Endothelial cell of umbilical vein (primary cell): ENCODE measurements around the gene GSTK1. TPM values are rescaled to one million over a fixed set of nuclear protein-coding genes. Genes with fewer than 3 reads are reported as not detected.

Experiments used
- BruUV-seq: library from RNA; stranded (reverse); fragments of 400-500 nt; replicated peaks from 2 replicates; lab custom pipeline; 2021; lab: Mats Ljungman, UMichigan
- CTCF ChIA-PET: fragments of 300-600, 350-600 bp; sonication (Branson Sonifier 250); formaldehyde crosslinking; loops from one replicate; lab custom pipeline; 2021; ENCODE audit warnings: antibody characterized with exemption, inconsistent platforms; lab: Charles Lee
- POLR2A ChIA-PET: fragments of 300-600, 350-600 bp; sonication (Branson Sonifier 250); formaldehyde crosslinking; loops from one replicate; lab custom pipeline; 2021; ENCODE audit warnings: antibody characterized with exemption, inconsistent platforms; lab: Charles Lee
- DNase-seq: peaks from one replicate; pipeline ENCODE4 v3.0.0-alpha.2; 2011; ENCODE audit warnings: low read depth, low spot score
- FAIRE-seq: peaks from 2 replicates; lab custom pipeline; 2011; peaks lifted over from hg19 to GRCh38; lab: Jason Lieb, UNC
- H2AFZ ChIP-seq: 2 replicates; pipeline ENCODE4 v1.6.0; 2012; ENCODE audit warnings: low read depth, low read length, control low read depth, inconsistent platforms
- H3K27ac ChIP-seq: 2 replicates; pipeline ENCODE4 v1.5.1; 2011; ENCODE audit warnings: low read depth, mild to moderate bottlenecking, control low read depth, low read length, moderate library complexity; ENCODE audit not compliant: insufficient read depth
- H3K27me3 ChIP-seq, 2 experiments: 2 replicates each; pipeline versions ENCODE4 v1.6.0 to v1.6.1; 2011; ENCODE audit warnings: low read length in 2 of 2, mixed read lengths in 1 of 2; ENCODE audit not compliant: control insufficient read depth in 2 of 2, insufficient read depth in 2 of 2
- H3K36me3 ChIP-seq, 2 experiments: 2 replicates in 1 of 2; 3 replicates in 1 of 2; pipeline ENCODE4 v1.5.1; 2011; ENCODE audit warnings: low read length in 2 of 2, mild to moderate bottlenecking in 1 of 2, moderate library complexity in 1 of 2; ENCODE audit not compliant: control insufficient read depth in 2 of 2, insufficient read depth in 2 of 2; ENCODE audit errors: extremely low read depth in 1 of 2
- H3K4me1 ChIP-seq: 3 replicates; pipeline ENCODE4 v1.5.1; 2011; ENCODE audit warnings: mild to moderate bottlenecking, low read length; ENCODE audit not compliant: control insufficient read depth, insufficient read depth; ENCODE audit errors: extremely low read depth
- H3K4me2 ChIP-seq: 2 replicates; pipeline ENCODE4 v1.6.1; 2011; ENCODE audit warnings: low read length, control low read depth, mixed read lengths; ENCODE audit not compliant: insufficient read depth
- H3K4me3 ChIP-seq, 3 experiments: fragments of 200-600 bp in 1 of 3; sonication (generic), shearing (Covaris generic) in 1 of 3; replicated peaks in 1 of 3; 2 replicates each; pipeline ENCODE4 v1.5.1; 2011 to 2016; ENCODE audit warnings: control low read depth in 3 of 3, low read length in 3 of 3, mild to moderate bottlenecking in 2 of 3, inconsistent platforms in 1 of 3, low read depth in 1 of 3, moderate library complexity in 1 of 3; ENCODE audit not compliant: insufficient read depth in 1 of 3
- H3K79me2 ChIP-seq: 2 replicates; pipeline ENCODE4 v1.6.0; 2012; ENCODE audit warnings: low read length, inconsistent platforms; ENCODE audit not compliant: control insufficient read depth, insufficient read depth
- H3K9ac ChIP-seq: replicated peaks from 2 replicates; pipeline ENCODE3; 2011; ENCODE audit warnings: low read length, control low read depth; ENCODE audit not compliant: insufficient read depth; ENCODE audit errors: extremely low read depth
- H3K9me1 ChIP-seq: replicated peaks from 3 replicates; pipeline ENCODE4 v1.6.0; 2011; ENCODE audit warnings: mild to moderate bottlenecking, low read length; ENCODE audit not compliant: control insufficient read depth, insufficient read depth; ENCODE audit errors: extremely low read depth
- H3K9me3 ChIP-seq: replicated peaks from 2 replicates; pipeline ENCODE4 v1.5.1; 2012; ENCODE audit warnings: low read length, inconsistent platforms; ENCODE audit not compliant: control insufficient read depth, insufficient read depth
- H4K20me1 ChIP-seq: replicated peaks from 2 replicates; pipeline ENCODE3; 2011; ENCODE audit warnings: mild to moderate bottlenecking, low read length; ENCODE audit not compliant: control insufficient read depth, insufficient read depth; ENCODE audit errors: extremely low read depth
- CTCF ChIP-seq, 2 donors: IDR thresholded peaks; 1 replicate in 1 of 2; 2 replicates in 1 of 2; pipeline ENCODE4 v1.5.1; 2011; ENCODE audit warnings: low read length in 2 of 2, mild to moderate bottlenecking in 2 of 2, moderate library complexity in 2 of 2, control low read depth in 1 of 2, inconsistent platforms in 1 of 2, low read depth in 1 of 2; ENCODE audit not compliant: insufficient read depth in 1 of 2; ENCODE audit errors: extremely low read depth in 1 of 2
- EZH2 ChIP-seq: IDR thresholded peaks from 2 replicates; pipeline ENCODE4 v1.6.1; 2012; ENCODE audit warnings: borderline replicate concordance, low read depth, mild to moderate bottlenecking, moderate library complexity, low read length, inconsistent platforms; ENCODE audit not compliant: severe bottlenecking
- JUN ChIP-seq: IDR thresholded peaks from 2 replicates; pipeline ENCODE4 v1.6.1; 2011; ENCODE audit warnings: borderline replicate concordance, low read depth; ENCODE audit not compliant: insufficient read length, insufficient read depth
- MYC ChIP-seq: IDR thresholded peaks from one replicate; pipeline ENCODE4 v1.6.1; 2011; ENCODE audit warnings: mild to moderate bottlenecking, low read depth, low read length
- POLR2A ChIP-seq: IDR thresholded peaks from 2 replicates; pipeline ENCODE4 v1.6.1; 2012; ENCODE audit warnings: low read depth, mild to moderate bottlenecking, control low read depth, low read length
- POLR2AphosphoS5 ChIP-seq: IDR thresholded peaks from 2 replicates; pipeline ENCODE4 v1.6.1; 2012; ENCODE audit warnings: low read depth, mild to moderate bottlenecking, control low read depth, low read length, moderate library complexity; ENCODE audit not compliant: insufficient read depth
- dilution Hi-C: fragments of 300-500 bp; cut with MboI; formaldehyde crosslinking; loops from one replicate; pipeline ENCODE4 v1.15.0; 2019; ENCODE audit warnings: low sequenced_read_pairs; ENCODE audit not compliant: extremely low pct_ligation_motif_present
- intact Hi-C: fragments of 100-400 bp; cut with micrococcal nuclease; formaldehyde crosslinking; loops from one replicate; pipeline ENCODE4 v1.10.0; 2022
- polyA plus RNA-seq, 4 experiments: library from polyadenylated mRNA; depleted of rRNA in 3 of 4; stranded (reverse) in 3 of 4; unstranded in 1 of 4; fragments of >200 nt; gene quantifications; 2 replicates each; pipeline versions ENCODE4 v1.2.1 to v1.2.3, GENCODE V29; 2011 to 2012; ENCODE audit warnings: missing spikeins in 1 of 4
- total RNA-seq: library from RNA; stranded (reverse); gene quantifications from 2 replicates; pipeline ENCODE4 v1.2.3, GENCODE V29; 2021

GSTK1 gene
- total and polyA plus RNA-seq, 2 donors (not counting 3 experiments of a cell fraction or from before 2014, with no cell fraction given), result 119 to 132 TPM

GRCh38 chr7:143248761-143249354, 14.4 kb upstream of the GSTK1 start:
- Histone ChIP-seq H3K9ac (no peak overlapping the region), H3K27me3 (peaks cover 0 to 5% of the 10 kb centered on the region in 2 experiments), H2AFZ (no peak overlapping the region), H3K4me3 (no peak overlapping the region), H3K9me1 (no peaks in the 10 kb centered on the region), H3K79me2 (no peaks in the 10 kb centered on the region), H3K36me3 (no peaks in the 10 kb centered on the region), H4K20me1 (no peaks in the 10 kb centered on the region), H3K4me2 (no peak overlapping the region), H3K4me1 (peaks cover 6% of the 10 kb centered on the region), H3K9me3 (no peaks in the 10 kb centered on the region), H3K27ac (no peak overlapping the region)
- DNase-seq (no peak), FAIRE-seq (no peak)
- TF ChIP-seq POLR2AphosphoS5 (no peak), CTCF (IDR thresholded peaks at IDR 0.05; ENCODE audit: extremely low read depth in 1 of 2, insufficient read depth in 1 of 2, low read depth in 1 of 2, low read length in 2 of 2) (no peak), MYC (no peak), POLR2A (no peak), JUN (no peak), EZH2 (no peak)
- dilution Hi-C loops, result no loop called here
- intact Hi-C loops, result no loop called here
- ChIA-PET POLR2A (no interaction called here), CTCF (interaction anchor here (2.6 kb wide), 1 partner anchor 8 kb away, joined by 13 read pairs; no protein-coding TSS in a partner anchor)
- BruUV-seq, result no TSS peak
